HG03066 (cell line): ENCODE data around the gene SRSF9.
"Not testable (repeated sequence)": the region's sequence is repeated elsewhere in the genome, so short reads cannot be mapped to it uniquely, and the experiment has no call there.

ENCODE experiments used
- ATAC-seq: cut with Tn5 transposase; IDR thresholded peaks from one replicate; pipeline ENCODE4 v1.9.1; 2021; ENCODE audit warnings: low read depth; ENCODE audit not compliant: unreplicated experiment

SRSF9 gene

GRCh38 chr12:120453060-120453750 is 16.3 kb downstream of the SRSF9 start:
- ATAC-seq = no peak

- ATAC-seq = not testable (repeated sequence)
Observed at GRCh38 chr12:120452524-120452923, 17.0 kb downstream of the SRSF9 start.

DNA sequence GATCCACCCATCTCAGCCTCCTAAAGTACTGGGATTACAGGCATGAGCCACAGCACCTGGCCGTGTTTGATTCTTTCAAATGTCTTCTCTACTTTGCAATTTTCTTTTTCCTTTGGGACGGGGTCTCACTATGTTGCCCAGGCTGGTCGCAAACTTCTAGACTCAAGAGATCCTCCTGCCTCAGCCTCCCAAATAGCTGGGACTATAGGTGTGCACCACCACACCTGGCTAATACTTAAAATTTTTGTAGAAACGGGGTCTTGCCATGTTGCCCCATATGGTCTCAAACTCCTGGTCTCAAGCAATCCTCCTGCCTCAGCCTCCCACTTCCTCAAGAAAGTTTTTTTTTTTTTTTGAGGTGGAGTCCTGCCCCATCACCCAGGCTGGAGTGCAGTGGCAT is 21.6 kb downstream of the SRSF9 start:
- ATAC-seq = no peak

- ATAC-seq = not testable (repeated sequence)
Observed at GRCh38 chr12:120446844-120447178, 22.7 kb downstream of the SRSF9 start.

- peak; percentile 86 for ATAC-seq
Observed at GRCh38 chr12:120445911-120446843, 23.4 kb downstream of the SRSF9 start, which contains the start of the genes GATC and TRIAP1. Gene GATC, plus strand, starts transcription at chr12:120446444. Its CDS starts 37 bp downstream, at chr12:120446481. Gene TRIAP1, minus strand, starts transcription at chr12:120446384. Its CDS starts 12 bp downstream, at chr12:120446372.

DNA sequence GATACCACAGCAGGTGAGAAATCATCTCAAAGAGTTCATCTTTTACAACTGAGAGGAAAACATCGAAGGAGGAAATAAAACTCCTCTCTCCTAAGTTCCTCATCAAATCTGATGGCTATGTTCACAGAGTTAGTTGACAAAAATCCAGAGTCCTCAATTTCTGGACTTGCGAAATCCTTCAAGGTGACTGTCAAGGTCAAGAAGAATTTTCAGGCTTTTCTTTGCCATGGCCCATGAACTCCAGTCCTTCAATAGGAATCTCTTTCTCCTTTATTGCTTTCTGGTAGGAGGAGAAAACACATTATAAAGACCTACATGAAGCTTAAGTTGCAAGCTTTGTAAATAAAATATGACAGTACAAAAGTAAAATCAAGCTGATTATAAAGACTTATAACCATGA is 24.9 kb downstream of the SRSF9 start:
- no peak for ATAC-seq

DNA sequence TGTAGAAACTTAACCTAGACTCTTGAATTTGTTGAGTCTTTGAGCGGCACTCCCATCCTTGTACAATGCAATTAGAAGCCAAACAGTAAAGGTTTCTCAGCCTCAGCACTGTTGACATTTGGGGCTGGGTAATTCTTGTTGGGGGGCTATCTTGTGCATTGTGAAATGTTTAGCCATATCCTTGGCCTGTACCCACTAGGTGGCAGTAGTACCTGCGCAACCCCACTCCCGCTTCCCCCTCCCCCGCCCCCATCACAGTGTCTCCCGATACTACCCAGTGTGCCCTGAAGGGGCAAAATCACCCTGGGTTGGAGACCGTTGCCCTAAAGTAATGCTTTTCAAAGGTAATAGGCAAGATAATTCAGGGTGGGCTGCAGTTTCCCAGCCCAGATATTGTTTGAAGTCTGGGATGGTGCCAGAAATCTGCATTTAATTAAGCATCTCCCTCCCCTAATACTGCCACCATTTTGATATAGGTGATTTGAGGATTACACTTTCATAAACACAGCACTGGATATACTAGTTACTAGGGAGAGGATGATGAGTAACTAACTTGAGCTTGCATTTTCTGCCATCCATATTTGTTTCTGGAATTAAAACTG is 29.8 kb downstream of the SRSF9 start:
- ATAC-seq = no peak

DNA sequence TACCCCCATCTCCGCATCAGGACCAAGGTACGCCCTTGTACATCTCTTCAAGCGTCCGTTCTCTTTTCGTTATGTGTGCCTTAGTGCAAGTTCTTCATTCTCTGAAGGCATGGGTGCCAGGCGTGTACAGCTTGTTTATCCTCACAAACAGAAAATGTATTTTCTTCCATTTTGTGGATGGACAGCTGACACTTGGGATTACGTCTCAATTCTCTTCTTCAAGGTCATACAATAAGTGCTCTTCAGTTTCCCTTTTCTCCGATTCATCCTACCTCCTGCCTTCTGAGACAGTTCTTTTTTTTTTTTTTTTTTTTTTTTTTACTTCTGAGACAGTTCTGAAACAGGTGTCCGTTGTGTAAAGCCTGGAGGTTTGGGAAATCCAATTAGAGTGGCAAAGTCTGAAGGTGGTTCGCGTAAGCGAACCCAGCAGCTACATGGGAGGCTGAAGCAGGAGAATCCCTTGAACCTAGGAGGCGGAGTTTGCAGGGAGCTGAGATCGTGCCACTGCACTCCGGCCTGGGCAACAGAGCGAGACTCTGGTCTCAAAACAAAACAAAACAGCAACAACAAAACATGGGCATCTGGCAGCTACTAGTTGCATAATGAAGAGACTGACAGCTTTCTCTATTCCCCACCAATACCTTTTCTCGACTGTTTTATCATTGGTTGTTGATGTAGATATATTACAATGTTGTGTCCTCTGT is 30.9 kb downstream of the SRSF9 start:
- peak; percentile 8 for ATAC-seq

GRCh38 chr12:120437735-120438494 is 31.6 kb downstream of the SRSF9 start, which contains the start of gene COX6A1:
Gene COX6A1, plus strand, starts transcription at chr12:120438113. Its CDS starts 14 bp downstream, at chr12:120438127.
- ATAC-seq = peak; percentile 94

DNA sequence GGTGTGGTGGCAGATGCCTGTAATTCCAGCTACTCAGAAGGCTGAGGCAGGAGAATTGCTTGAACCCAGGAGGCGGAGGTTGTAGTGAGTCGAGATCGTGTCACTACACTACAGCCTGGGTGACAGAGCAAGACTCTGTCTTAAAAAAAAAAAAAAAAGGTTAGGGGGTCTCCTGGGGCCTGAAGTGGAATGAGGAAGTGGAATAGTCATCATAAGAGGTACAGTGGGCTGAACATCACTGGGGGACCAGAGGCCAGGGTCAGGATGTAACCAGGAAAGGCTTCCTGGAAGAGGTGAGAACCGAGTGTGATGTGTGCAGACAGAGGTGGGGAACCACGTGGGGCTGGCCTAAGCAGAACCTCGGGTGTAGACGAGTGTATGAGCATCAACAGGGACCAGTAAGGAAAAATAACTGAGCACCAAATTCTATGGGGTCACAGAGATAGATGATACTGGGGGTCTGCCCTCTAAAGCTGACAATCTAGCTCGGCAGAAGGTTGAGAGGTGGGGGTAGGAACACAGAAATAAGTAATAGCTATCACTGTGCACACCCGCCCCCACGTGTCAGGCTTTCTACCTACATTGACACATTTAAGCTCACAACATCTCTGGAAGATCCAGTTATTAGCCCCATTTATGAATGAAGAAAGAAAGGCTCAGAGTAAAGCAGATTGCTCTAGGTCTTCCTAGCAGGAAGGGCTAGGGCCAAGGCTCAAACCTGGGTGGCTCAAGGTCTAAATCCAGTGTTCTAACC is 36.6 kb downstream of the SRSF9 start:
- no peak for ATAC-seq

- no peak for ATAC-seq
Observed at GRCh38 chr12:120429368-120429767, 40.2 kb downstream of the SRSF9 start.

- ATAC-seq = no peak
Observed at GRCh38 chr12:120428597-120429229, 40.8 kb downstream of the SRSF9 start.

- ATAC-seq = no peak
Observed at GRCh38 chr12:120425797-120426196, 43.8 kb downstream of the SRSF9 start.

DNA sequence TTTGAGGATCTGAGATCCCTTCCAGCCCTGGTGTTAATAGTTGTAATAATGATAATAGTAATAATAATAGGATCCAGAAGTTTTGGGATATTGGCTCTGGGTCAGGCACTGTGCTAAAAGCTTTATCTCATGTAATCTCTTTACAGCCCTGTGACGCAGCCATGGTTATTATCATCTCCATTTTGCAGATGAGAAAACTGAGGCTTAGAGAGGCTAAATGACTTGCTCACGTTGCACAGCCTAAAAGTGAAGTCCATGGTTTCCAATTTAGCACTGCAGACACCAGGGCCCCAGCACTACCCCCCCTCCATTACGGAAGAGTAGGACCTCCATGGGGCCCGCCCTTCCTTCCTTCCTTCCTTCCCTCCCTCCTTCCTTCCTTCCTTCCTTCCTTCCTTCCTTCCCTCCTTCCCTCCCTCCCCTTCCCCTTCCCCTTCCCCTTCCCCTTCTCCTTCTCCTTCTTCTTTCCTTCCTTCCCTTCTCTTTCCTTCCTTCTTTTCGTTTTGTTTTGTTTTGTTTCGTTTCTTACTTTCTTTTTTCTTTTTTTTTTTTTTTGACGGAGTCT is 46.6 kb downstream of the SRSF9 start:
- ATAC-seq = no peak

GRCh38 chr12:120421701-120422100 is 47.8 kb downstream of the SRSF9 start:
- ATAC-seq = no peak

DNA sequence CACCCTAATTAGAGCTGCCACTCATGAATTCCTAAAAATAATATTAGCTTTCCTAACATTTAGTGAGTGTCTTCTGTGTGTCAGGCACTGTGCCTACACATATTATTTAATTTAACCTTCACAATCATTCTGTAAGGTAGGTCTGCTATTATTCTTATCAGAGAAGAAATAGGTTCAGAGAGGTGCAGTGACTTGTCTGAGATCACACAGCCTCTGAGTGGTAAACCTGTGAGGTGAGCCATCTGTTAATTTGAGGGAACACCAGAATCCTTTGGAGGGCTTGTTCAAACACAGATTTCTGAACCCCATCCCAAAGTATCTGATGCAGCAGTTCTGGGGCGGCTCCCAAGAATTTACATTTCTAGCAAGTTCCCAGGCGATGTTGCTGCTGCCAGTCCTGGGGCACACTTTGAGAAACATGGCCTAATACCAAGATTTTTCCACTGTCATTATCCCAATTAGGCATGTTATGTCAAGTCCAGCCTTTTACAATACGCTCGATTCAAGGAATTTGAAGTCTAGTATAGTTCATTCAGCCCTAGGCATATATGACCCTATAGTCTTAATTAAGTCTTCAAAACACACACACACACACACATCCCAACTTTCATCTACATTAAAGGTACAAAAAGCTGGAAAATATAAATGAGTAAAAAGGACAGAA is 51.5 kb downstream of the SRSF9 start:
- ATAC-seq = no peak

DNA sequence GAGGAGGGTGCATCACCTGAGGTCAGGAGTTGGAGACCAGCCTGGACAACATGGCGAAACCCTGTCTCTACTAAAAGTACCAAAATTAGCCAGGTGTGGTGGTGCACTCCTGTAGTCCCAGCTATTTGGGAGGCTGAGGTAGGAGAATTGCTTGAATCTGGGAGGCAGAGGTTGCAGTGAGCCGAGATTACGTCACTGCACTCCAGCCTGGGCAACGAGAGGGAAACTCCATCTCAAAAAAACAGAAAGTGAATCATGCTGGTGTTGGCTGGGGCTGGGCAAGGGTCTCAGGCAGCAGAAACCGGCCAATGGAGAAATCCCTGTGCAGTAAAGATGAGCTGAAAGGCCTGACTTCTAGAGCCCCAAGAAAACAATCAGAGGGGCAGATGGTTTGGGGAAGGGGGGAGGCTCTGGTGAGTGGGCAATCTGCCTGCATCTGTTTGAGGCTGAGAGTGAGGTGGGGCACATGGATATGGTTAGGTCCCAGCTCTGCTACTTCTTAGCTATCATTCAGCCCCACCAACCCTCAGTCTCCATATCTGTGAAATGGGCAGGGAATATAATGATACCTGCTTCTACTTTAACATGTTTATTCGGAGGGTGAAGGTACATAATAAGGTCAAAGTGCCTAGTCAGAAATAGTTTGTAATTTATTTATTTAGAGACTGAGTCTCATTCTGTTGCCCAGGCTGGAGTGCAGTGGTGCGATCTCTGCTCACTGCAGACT is 52.9 kb downstream of the SRSF9 start:
- no peak for ATAC-seq
